Measurements from ENCODE around the gene ETV5.

The ETV5 gene

DNA sequence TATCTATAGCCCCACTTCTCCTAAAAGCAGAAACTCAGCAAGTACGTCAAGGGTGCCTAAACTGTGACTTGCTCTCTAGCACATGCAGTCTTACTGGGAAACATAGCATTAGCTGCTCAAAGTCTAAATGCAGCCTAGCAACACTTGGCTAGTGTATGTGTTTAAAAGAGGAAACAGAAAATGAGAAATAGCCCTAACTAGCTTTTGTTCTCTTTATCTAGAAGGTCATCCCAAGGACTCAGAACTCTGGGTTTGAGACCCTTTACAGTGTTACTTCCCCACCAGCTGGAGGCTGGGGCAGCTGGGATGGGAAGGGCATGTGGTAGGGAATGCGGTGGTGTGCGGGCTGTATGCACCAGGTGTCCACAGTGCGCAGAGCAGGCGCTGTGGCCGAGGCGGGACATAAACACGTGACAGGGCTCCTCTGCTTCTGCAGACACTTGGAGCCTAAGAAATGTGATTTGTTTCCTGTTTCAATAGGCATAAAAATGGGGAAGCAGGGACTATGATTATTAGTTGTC, 13.3 kb downstream of the ETV5 start:
- DNase-seq (ENCODE audit: low read depth, low spot score), result no peak

- no peak for DNase-seq (ENCODE audit: low read depth, low spot score)
These were observed 14.0 kb downstream of the ETV5 start for GRCh38 chr3:186094696-186095425.

DNA sequence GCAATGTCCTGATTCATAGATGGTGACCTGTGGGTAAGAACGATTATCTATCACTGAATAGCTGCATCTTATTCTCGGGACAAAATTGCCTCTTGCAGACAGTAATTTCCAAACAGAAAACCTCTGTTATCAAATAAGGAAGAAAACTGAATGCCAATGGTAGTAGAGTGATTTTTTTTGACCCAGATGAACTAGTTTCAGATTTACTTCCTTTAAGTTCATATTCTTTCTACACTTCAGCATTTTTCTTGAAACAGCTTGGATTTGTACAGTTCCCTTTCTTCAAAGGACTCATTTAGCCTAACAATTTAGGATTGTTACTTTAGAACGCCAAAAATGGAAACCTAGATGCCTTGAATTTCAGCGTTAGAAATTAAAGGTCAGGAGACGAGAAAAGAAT, 14.6 kb downstream of the ETV5 start:
- no peak for DNase-seq (ENCODE audit: low read depth, low spot score)

- no peak for DNase-seq (ENCODE audit: low read depth, low spot score)
These were observed 15.5 kb downstream of the ETV5 start for GRCh38 chr3:186093271-186093900.

GRCh38 chr3:186092360-186093070, 16.4 kb downstream of the ETV5 start:
- DNase-seq (ENCODE audit: low read depth, low spot score), result no peak

DNA sequence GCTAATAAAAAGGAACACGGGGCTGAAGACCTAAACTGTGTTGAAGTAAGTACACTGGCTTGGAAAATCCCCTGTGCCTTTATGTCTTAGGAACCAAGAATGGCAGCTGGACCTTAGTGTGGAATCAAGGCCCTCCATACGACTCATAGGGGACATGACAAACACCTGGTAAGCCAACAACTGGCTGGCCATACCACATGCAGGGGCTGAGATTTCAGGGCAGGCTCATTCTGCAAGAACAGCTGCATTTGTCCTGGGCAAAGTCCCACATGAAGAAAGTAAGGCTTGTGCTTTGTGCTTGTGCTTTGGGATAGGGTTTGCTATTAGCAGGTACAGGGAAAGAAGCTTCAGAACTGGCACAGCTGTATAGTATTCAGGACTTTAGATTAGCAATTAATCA, 18.0 kb downstream of the ETV5 start:
- no peak for DNase-seq (ENCODE audit: low read depth, low spot score)

- no peak for DNase-seq (ENCODE audit: low read depth, low spot score)
These were observed 20.6 kb downstream of the ETV5 start for GRCh38 chr3:186088335-186088734.

GRCh38 chr3:186084264-186084663, 24.6 kb downstream of the ETV5 start:
- DNase-seq (ENCODE audit: low read depth, low spot score), result no peak

GRCh38 chr3:186083746-186084145, 25.1 kb downstream of the ETV5 start:
- DNase-seq (ENCODE audit: low read depth, low spot score), result peak; percentile 37

DNA sequence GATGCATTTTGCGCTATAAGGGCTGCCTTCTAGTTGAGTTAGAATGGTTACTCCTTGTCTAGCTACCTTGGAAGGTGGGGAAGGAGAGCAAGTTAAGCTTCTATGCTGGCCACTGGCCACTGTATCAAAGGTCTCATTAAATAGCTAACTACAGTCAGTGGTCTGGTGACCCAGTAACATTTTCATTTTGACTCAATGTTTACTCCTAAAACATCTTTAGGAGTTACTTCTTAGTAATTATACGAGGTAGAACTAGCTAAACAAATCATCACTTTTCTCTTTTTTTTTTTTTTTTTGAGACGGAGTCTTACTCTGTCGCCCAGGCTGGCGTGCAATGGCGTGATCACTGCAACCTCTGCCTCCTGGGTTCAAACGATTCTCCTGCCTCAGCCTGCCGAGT, 26.7 kb downstream of the ETV5 start:
- no peak for DNase-seq (ENCODE audit: low read depth, low spot score)

DNA sequence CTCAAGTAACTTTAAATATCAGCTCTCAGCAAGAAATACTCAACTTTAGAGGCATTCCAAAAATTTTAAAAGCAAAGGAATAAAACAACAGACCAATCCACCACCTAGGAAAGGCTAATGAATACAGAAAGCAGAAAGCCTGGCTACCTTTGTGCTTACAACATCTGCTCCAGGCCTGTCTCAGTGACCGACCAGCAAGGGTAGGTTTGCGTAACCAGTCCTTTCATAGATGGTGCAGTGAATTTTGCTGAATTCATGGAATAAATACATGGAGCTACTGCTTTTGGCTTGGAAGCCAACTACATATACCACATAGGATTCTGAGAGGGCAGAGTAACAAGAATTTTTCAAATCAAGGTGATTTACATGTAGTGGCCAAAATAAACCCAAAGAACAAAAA, 27.2 kb downstream of the ETV5 start:
- no peak for DNase-seq (ENCODE audit: low read depth, low spot score)

- DNase-seq (ENCODE audit: low read depth, low spot score), result no peak
These were observed 27.9 kb downstream of the ETV5 start for GRCh38 chr3:186080849-186081438.

- DNase-seq (ENCODE audit: low read depth, low spot score), result no peak
These were observed 29.0 kb downstream of the ETV5 start for GRCh38 chr3:186079925-186080324.

GRCh38 chr3:186077466-186077865, 31.4 kb downstream of the ETV5 start:
- no peak for DNase-seq (ENCODE audit: low read depth, low spot score)

- DNase-seq (ENCODE audit: low read depth, low spot score), result no peak
These were observed 32.8 kb downstream of the ETV5 start for GRCh38 chr3:186075931-186076567.

DNA sequence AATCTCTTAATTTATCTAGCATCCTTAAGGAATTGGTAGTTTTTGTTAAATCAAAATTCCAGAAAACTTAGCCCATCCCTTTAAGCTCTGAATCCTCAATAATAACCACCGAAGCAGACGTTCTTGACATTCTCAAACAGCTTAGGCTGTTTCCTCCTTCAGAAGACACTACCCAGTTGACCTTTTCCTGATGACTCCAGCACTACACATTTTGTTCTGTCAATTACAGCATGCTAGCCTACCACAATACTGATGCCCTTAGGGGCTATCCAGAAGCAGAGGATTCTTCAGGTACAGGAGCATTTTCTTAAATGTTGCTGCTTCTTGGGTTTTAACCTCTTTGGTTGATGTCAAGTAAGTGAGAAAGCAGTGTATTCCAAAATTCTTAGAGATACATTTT, 33.4 kb downstream of the ETV5 start:
- no peak for DNase-seq (ENCODE audit: low read depth, low spot score)

- DNase-seq (ENCODE audit: low read depth, low spot score), result no peak
These were observed 35.2 kb downstream of the ETV5 start for GRCh38 chr3:186073641-186074040.

- DNase-seq (ENCODE audit: low read depth, low spot score), result no peak
These were observed 37.9 kb downstream of the ETV5 start for GRCh38 chr3:186070996-186071395.

GRCh38 chr3:186070550-186070949, 38.3 kb downstream of the ETV5 start:
- no peak for DNase-seq (ENCODE audit: low read depth, low spot score)

DNA sequence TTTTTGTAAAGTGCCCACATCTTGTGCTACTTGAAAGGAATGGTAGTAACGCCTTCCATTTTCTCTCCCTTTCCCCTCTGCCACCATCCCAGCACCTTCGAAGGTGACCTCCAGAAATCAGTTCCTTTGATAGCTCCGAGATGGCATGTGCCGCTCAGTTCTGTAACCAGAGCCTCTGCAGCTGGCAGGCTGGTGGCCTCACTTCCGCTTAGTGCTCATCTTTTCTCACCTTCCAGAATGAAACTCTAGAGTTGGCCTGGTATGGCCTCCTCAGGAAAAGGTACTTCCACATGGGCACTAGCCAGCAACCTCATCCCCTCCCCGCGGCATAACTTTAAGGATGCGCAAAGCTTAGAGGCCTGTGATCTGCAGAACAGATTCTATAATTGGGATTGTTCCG, 38.8 kb downstream of the ETV5 start:
- no peak for DNase-seq (ENCODE audit: low read depth, low spot score)

DNA sequence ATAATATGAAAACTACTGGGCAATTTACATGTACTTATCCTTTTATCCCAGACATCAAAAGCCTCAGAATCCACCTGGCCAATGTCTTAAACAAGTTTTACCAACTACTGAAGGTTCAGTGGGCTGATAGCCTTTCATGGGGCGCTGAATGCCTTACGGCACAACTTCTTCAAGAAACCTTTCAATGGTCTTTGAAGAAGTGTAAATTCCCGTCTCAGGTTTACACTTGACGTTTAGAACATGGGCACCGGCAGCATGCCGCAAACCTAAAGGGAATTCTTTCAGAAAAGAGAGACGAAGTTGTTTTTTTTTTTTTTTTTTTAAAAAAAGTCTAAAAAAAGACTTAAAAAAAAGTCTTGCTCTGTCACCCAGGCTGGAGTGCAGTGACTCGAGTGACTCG, 39.7 kb downstream of the ETV5 start:
- DNase-seq (ENCODE audit: low read depth, low spot score), result no peak

- DNase-seq (ENCODE audit: low read depth, low spot score), result no peak
These were observed 40.7 kb downstream of the ETV5 start for GRCh38 chr3:186068243-186068552.

Measured in astrocyte of the hippocampus (primary cell).